Measurements from ENCODE around the gene SND1. TPM values are rescaled to one million over a fixed set of nuclear protein-coding genes. Genes with fewer than 3 reads are reported as not detected.

SND1 gene
- total RNA-seq, 1 experiment from 2014 or later = 218 TPM

DNA sequence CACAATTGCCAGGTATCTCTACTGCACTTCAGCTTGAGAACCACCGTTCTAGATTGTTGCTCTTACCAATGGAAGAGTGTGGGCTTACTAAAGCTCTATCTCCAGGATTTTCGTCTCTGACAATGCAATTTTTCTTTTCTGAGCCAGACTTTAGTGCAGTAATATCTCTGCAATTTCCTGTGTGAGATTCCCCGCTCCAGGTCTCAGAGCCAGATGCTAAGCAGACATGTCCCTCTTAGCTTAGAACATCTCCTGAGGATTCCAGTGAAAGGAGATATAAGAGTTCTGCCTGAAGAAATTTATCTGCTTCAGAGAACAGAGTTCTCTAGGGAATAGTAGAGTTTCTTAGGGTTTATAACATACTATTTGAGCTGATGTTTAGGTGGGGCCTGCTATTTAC, 82.0 kb downstream of the SND1 start:
- no peak overlapping the region for H3K14ac ChIP-seq (ENCODE audit: insufficient read depth, low read length)
- H2BK5ac ChIP-seq (ENCODE audit: insufficient read length, low read length) = no peak overlapping the region
- no peak overlapping the region for H3K4me2 ChIP-seq (ENCODE audit: insufficient read depth, insufficient read length, low read length)
- no peak overlapping the region for H3K23ac ChIP-seq (ENCODE audit: insufficient read length, low read depth, low read length)
- peaks cover 14% of the 10 kb centered on the region for H3K79me1 ChIP-seq (ENCODE audit: insufficient read depth, low read depth, low read length, poor library complexity, severe bottlenecking)
- TF ChIP-seq, protein P1, sequence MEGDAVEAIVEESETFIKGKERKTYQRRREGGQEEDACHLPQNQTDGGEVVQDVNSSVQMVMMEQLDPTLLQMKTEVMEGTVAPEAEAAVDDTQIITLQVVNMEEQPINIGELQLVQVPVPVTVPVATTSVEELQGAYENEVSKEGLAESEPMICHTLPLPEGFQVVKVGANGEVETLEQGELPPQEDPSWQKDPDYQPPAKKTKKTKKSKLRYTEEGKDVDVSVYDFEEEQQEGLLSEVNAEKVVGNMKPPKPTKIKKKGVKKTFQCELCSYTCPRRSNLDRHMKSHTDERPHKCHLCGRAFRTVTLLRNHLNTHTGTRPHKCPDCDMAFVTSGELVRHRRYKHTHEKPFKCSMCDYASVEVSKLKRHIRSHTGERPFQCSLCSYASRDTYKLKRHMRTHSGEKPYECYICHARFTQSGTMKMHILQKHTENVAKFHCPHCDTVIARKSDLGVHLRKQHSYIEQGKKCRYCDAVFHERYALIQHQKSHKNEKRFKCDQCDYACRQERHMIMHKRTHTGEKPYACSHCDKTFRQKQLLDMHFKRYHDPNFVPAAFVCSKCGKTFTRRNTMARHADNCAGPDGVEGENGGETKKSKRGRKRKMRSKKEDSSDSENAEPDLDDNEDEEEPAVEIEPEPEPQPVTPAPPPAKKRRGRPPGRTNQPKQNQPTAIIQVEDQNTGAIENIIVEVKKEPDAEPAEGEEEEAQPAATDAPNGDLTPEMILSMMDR (conservative IDR thresholded peaks at IDR 0.05) = no peak
- H4K8ac ChIP-seq (replicated peaks; ENCODE audit: insufficient read length, low read depth, low read length) = no peak overlapping the region
- H3K9ac ChIP-seq (ENCODE audit: extremely low read depth, insufficient read length, low read length) = no peak overlapping the region
- H3K23me2 ChIP-seq (ENCODE audit: insufficient read length, low read depth, low read length, poor library complexity, severe bottlenecking) = no peaks in the 10 kb centered on the region
- no peak overlapping the region for H4K5ac ChIP-seq (ENCODE audit: insufficient read length, low read depth, low read length)
- Mint-ChIP-seq H3K27ac (no peak overlapping the region; a peak in 1 of 7 replicates), H3K27me3 (ENCODE audit: low read depth) (no peaks in the 10 kb centered on the region), H3K9me3 (no peaks in the 10 kb centered on the region), H3K4me3 (no peak overlapping the region), H3K36me3 (ENCODE audit: insufficient read depth in 1 of 3, low read depth in 3 of 3) (peaks cover 9 to 45% (median 31%) of the 10 kb centered on the region in 3 experiments; a peak in 6 of 7 replicates), H3K4me1 (peaks cover 25 to 34% of the 10 kb centered on the region in 2 experiments)
- H3K27me3 ChIP-seq (ENCODE audit: insufficient read depth, low read length) = no peaks in the 10 kb centered on the region
- no peak overlapping the region for H3K18ac ChIP-seq (ENCODE audit: insufficient read length, low read depth, low read length)
- no peaks in the 10 kb centered on the region for H3K9me3 ChIP-seq (ENCODE audit: control insufficient read depth, low read depth, low read length)
- H3K4ac ChIP-seq (ENCODE audit: low read depth, low read length) = no peak overlapping the region
- peaks cover 5% of the 10 kb centered on the region; the same call in 1 of the 2 replicates for H3K4me1 ChIP-seq (ENCODE audit: insufficient read depth, low read length)
- DNase-seq = no peak
- no peak overlapping the region for H2BK15ac ChIP-seq (ENCODE audit: low read depth, low read length)
- no peak overlapping the region for H2AFZ ChIP-seq (ENCODE audit: low read length)
- H3K27ac ChIP-seq (ENCODE audit: insufficient read length, low read depth, low read length) = no peak overlapping the region
- no peak overlapping the region for H2BK20ac ChIP-seq (ENCODE audit: low read depth, low read length, poor library complexity, severe bottlenecking)
- peaks cover 3% of the 10 kb centered on the region; the same call in 1 of the 2 replicates for H3K79me2 ChIP-seq (ENCODE audit: insufficient read depth, low read length)
- no peak overlapping the region for H2BK12ac ChIP-seq (ENCODE audit: insufficient read length, low read depth, low read length)
- no peak overlapping the region for H4K91ac ChIP-seq (ENCODE audit: insufficient read length, low read depth, low read length)
- WGBS (ENCODE audit: extremely low coverage, insufficient read length, low lambda C conversion rate) = no CpG with 5 or more reads among the region's 3 CpGs
- H4K20me1 ChIP-seq (ENCODE audit: control insufficient read depth, insufficient read depth, insufficient read length) = no peaks in the 10 kb centered on the region
- H2AK5ac ChIP-seq (ENCODE audit: insufficient read length, low read length) = no peak overlapping the region
- no peak overlapping the region for H2BK120ac ChIP-seq (ENCODE audit: low read depth, low read length, poor library complexity, severe bottlenecking)
- H3K56ac ChIP-seq (ENCODE audit: insufficient read length, low read depth, low read length) = no peak overlapping the region
- no peak overlapping the region for H3T11ph ChIP-seq (ENCODE audit: low read length)

Measured in H9 (cell line).